IMR-90 (cell line): ENCODE measurements around the gene LINGO1.

Experiments
- CEBPB ChIP-seq: IDR thresholded peaks from 2 replicates; pipeline ENCODE4 v1.6.1; 2012; ENCODE audit warnings: low read depth, low read length, improper control_type of control experiment
- CTCF ChIP-seq: conservative IDR thresholded peaks from 2 replicates; pipeline ENCODE4 v1.5.1; 2012; ENCODE audit warnings: mild to moderate bottlenecking, low read depth, low read length, improper control_type of control experiment
- FOS ChIP-seq: fragments of 150-350 bp; IDR thresholded peaks from 2 replicates; pipeline ENCODE4 v1.6.1; 2016; ENCODE audit warnings: low read depth, low read length
- MAFK ChIP-seq: IDR thresholded peaks from 2 replicates; pipeline ENCODE4 v1.6.1; 2012; ENCODE audit warnings: low read depth, low read length, improper control_type of control experiment
- NFE2L2 ChIP-seq: fragments of 150-350 bp; IDR thresholded peaks from 2 replicates; pipeline ENCODE4 v1.6.1; 2016; ENCODE audit warnings: low read depth, mild to moderate bottlenecking, low read length
- POLR2A ChIP-seq: IDR thresholded peaks from 2 replicates; pipeline ENCODE4 v1.6.1; 2012; ENCODE audit warnings: mild to moderate bottlenecking, low read depth, low read length
- RAD21 ChIP-seq: IDR thresholded peaks from 2 replicates; pipeline ENCODE4 v1.6.1; 2012; ENCODE audit warnings: low read length, improper control_type of control experiment
- RFX5 ChIP-seq: IDR thresholded peaks from 2 replicates; pipeline ENCODE4 v1.8.0; 2012; ENCODE audit warnings: low read depth, mild to moderate bottlenecking, low read length, moderate library complexity
- SMC3 ChIP-seq: fragments of 150-350 bp; IDR thresholded peaks from 2 replicates; pipeline ENCODE4 v1.6.1; 2016; ENCODE audit warnings: low read depth, mild to moderate bottlenecking, antibody characterized with exemption, low read length, moderate library complexity
- TF ChIP-seq, protein P1 (sequence below): fragments of 150-350 bp; IDR thresholded peaks from 2 replicates; pipeline ENCODE4 v1.6.1; 2017; ENCODE audit warnings: mild to moderate bottlenecking, antibody characterized with exemption, low read length, low read depth

DNA sequence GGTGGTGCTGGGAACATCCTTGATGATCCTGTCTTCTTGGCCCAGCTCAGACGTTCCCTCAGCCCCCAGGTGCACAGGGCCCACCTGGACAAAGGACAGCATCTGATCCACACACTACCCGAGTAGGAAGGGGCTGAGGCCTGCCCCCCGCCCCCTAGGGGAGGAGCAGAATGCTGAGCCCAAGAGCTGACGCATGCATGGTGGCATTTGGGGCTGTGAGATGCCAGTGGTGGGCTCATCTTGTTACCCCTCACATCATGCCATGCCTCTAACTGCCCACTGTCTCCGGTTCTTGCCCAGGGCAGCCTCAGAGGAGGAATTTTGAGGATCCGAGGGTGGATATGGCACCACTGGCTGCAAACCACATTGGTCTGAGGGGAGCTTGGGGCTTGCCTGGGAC, 61.5 kb downstream of the LINGO1 start:
- TF ChIP-seq POLR2A: no peak
- no peak for TF ChIP-seq CTCF
- TF ChIP-seq FOS: no peak
- no peak for TF ChIP-seq RAD21
- no peak for TF ChIP-seq RFX5
- no peak for TF ChIP-seq CEBPB
- TF ChIP-seq SMC3: no peak
- TF ChIP-seq, protein P1, sequence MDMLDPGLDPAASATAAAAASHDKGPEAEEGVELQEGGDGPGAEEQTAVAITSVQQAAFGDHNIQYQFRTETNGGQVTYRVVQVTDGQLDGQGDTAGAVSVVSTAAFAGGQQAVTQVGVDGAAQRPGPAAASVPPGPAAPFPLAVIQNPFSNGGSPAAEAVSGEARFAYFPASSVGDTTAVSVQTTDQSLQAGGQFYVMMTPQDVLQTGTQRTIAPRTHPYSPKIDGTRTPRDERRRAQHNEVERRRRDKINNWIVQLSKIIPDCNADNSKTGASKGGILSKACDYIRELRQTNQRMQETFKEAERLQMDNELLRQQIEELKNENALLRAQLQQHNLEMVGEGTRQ: no peak
- TF ChIP-seq NFE2L2: no peak
- TF ChIP-seq MAFK: no peak
